Fibroblast of peridontal ligament (primary cell): Measurements from ENCODE around the gene ANGPTL2.

ENCODE experiments used
- DNase-seq: peaks from one replicate; pipeline ENCODE4 v3.0.0-alpha.2; 2010; ENCODE audit errors: extremely low read depth

ANGPTL2 gene

DNA sequence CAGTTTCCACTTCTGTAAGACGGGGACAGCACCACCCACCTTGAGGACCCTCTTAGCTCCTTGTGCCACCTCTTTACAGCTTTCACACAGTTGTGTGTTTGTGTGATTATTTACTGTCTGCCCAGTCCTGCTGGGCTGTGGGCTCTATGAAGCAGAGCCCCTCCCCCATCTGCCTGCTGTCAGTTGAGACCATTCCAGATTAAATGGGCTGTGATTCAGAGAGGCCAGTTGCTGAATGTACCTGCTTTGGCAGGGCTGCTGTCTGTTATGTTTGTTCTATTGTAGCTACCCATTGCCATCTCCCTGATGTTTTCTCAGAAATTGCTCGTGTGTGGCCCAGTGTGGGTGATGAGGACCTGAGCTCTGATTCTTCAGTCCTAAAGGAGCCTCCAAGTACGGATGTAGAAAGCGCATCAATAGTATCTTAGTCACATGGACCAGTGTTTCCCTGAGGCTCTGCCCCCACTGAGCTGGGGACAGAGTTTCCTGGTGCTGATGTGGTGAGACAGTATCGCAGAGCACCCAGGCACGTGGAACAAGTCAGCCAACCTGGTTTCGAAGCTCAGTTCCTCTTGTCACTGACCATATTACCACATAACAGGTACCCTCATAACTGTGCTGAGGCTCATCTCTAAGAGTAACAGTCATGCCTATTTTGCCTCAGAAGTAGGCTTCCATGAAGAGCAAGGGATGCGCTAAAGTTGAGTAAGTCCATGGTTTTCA lies 3.7 kb downstream of the ANGPTL2 start:
- DNase-seq = no peak

DNA sequence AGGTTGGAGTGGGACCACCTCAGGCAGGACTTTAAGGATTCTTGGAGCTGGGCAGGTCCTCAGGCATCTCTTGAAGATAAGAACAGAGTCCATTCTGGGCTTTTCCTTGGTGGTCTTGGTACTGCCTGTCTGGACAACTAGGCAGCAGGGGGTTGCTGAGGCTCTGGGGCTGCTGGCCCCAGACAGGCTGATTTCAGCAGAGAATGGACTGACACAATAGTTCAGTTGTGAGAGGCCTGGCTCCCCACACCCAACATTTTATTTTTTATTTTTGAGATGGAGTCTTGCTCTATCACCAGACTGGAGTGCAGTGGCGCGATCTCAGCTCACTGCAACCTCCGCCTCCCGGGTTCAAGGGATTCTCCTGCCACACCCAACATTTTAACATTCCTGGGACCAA lies 4.6 kb downstream of the ANGPTL2 start:
- DNase-seq = no peak

DNA sequence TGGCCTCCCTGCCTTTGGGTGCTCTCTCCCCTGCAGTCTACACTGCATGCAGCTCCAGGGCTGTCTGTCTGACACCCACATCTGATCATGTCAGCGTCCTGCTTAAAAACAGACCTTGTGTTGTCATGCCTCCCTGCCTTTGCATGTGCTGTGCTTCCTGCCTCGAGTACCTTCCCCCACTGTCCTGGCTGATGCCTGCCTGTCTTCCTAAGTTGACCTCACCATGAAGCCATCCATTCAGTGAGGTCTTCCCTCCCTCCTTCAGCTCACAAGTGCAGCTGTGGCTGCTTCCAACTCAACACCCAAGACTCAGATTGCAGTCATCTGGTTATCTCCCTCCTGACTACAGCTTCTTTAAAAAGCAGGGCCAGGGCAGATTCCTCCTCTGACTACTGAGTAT lies 5.5 kb downstream of the ANGPTL2 start:
- no peak for DNase-seq

DNA sequence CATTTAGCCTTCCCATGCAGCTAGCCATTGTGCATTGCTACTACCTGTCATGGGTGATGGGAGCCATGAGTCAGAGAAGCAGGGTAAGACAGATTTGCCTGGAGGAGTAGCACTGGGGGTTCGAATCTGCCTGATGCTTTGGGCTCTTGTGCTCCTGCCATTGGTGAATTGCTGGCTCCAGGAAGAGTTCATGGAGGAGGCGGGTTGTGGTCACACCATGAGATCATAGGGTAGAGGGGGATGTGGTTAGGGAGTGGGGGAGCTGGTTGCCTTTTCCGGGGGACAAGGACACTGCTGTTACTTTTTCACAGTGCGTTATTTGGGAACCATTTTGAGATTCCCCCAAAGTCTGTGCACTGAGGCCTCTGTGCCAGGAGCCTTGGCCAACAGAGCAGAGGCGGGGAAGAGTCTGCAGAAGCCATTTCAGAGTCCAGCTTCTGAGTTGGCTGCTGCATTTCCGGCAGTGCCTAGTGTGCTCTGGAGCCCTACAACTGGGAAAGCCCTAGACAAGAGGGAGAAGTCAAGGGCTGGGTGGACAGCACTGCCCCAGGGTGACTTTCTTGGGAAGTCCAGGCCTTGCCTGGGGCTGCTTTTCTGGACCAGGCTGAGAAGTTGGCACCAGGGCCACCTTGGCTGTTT lies 6.2 kb downstream of the ANGPTL2 start:
- DNase-seq = no peak

DNA sequence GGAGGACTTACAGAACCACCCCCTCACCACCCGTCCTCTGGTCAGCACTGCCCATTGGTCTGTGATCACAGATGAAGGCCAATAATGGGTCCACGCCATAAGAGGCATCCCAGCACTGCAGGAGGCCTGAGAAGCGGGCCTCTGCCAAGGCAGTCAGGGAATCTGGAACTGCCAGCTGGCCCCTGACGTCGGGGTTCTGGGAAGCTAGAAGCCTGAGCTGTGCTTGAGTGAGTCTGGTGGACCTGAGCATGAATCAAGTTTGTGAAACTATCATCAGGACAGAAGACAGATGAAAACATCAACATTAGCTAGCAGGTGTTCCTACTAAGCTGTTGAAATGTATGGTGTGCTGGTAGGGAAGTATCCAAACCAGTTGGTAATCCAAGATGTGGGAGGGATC lies 7.8 kb downstream of the ANGPTL2 start:
- no peak for DNase-seq

DNA sequence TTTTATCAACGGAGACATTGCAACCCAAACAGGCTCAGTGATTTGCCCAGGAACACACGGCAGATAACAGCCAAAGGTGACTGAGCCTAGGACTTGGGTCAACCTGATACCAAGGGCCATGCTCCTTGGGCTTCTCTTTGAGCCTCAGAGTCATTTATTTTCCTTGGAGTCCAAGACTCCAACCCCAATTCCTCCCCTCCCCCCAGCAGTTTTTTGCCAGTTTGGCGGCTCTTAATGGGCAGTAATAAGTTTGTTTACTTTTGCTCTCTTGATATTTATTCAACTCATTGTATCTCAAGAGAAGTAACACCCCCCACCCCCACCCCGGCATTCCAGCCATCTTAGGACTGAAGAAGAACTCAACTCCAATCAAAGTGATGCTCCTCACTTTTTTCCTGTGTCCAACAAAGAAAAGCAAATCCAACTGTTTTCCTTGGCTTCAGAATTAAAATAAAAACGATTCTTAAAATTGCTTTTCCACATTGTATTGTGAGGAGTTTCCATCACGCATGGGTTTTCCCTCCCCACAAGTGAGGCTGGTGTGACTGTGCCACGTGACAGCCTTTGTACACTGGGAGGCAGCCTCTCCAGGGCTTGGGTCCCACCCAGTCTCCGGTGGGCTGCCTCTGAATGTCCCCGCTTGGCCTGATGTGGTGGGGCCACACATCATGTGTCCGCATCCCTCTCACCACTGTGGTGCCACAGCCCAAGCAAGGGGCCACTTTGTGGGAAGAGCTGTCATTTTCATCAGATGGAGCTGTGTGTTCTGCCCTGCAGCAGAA lies 9.1 kb downstream of the ANGPTL2 start:
- DNase-seq = no peak

DNA sequence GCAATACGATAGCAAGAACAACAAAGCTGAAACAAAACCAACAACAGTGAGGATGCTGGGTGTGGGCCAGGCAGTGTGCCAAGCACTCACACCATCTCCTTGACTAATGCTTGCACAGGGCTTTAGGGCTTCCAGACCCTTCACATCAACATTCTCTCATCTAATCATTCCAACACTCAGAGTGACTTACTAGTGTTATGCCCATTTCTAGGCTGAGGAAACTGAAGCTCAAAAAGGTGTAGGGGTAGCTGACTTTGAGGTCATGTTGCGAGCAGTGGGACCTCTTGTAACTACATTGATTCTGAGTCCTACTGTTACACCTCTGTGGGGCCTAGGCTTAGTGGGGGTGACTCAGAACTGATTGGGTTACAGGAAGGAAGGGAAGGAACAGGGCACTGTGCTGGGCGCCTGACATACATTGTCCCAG lies 9.7 kb downstream of the ANGPTL2 start:
- DNase-seq = no peak

DNA sequence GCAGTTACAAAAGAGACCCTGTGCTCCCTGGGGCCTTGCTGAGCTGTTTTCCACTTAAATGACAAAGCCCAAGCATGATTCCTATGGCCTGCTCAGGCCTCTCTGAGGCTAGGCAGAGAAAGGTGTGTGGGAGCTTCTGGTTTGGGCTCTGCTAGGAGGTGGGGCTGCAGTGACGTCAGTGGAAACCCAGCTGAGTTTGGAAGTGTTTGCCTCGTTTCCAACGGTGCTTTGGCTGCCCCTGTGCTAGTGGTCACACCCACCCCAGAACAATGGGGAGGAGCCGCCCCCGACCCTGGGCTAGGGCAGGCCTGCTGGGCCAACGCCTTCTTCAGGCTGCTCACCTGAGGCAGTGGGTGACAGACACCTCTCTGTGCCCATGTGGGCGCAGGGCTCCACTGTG lies 10.4 kb downstream of the ANGPTL2 start:
- no peak for DNase-seq

DNA sequence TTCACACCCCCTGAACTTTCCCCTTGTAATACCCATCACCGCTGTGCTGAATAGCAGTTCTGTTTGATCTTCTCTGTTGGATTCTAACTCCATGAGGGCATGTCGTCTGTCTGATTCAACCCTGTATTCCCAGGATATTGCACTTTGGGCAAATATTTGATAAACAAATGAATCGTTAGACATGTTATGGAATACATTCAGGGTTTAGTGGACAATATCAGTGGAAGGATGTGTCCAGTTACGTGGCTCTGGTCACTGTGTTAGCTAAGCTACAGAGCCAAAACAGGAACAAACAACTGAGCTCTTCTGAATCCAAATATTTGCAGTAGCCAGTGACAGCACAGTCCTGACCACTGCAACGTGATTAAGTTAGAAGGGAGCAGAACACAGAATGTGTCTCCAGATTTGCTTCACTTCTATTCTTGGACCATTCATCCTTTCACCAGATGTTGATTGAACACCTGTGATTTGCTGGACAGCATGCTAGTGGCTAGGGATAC lies 13.2 kb downstream of the ANGPTL2 start:
- DNase-seq = no peak

DNA sequence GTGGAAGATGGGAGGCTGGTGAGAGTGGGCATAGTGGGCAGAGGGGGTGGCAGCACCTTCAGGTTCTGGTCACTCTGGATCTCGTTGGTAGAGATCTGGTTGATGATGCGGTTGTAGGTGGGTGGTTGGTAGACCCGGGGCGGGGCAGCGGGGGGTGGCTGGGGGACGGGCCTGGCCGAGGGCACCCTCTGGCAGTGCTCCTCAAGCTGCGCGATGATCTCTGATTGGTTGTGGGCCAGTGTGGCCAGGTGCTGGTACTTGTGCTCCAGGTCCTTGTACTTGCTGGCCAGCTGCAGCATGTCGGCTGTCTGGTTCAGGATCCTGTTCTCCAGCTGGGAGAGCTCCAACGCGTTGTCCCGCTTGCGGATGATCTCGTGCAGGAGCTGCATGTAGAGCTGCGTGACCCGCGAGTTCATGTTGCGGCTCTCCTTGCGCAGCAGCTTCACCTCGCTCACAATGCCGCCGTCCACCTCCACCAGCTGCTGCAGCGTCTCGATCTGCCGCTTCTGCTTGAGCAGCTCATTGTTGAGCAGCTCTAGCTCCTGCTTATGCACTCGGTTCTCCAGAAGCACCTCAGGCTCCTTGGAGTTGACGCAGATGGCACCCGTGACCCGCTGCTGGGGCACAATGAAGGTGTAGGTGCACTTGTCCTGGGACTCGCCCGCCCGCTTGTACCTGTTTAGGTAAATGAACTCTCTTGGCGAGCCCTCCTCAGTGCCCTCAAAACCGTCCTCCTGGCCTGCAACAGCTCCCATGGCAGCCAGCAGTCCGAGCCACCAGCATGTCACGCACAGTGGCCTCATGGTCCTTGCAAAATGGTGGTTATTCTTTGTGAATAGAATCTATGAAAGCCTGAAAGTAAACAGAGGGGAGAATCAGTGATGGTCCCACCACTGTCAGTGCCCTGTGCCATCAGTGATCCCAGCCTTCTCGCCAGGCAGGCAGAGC lies 14.2 kb downstream of the ANGPTL2 start:
- DNase-seq = no peak

DNA sequence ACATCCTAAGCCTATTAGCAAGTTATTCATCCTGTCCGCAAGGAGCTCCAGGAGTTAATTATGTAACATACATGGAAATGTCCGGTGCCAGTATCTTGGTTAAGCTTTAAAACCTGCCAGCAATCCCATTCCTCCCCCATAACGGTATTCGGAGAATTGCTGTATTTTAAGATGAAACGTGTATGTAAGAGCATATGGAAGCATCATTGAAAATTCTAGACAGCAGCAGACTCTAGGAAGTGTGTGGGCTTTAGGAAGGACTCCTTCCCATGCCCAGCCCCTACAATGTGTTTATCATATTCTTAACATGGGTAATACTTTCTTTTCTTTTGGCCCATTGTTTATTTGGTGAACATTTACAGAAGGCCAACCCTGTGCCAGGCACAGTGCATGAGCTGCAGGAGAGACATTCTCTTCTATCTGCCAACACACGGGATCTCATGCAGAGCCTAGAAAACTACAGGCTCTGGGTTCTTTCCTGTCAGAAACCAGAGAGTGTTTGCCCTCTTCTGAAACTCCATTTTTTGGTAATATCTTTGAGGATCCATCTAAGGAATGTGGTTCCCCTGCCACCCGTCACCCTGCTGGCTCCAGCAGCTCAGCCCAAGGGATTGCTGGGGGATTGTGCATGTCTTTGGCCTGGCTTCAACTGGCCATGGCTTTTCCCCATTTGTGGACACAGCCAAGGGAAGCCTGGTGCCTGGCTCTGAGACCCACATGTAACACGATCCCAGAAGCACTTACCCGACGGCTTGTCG lies 15.1 kb downstream of the ANGPTL2 start:
- DNase-seq = no peak

DNA sequence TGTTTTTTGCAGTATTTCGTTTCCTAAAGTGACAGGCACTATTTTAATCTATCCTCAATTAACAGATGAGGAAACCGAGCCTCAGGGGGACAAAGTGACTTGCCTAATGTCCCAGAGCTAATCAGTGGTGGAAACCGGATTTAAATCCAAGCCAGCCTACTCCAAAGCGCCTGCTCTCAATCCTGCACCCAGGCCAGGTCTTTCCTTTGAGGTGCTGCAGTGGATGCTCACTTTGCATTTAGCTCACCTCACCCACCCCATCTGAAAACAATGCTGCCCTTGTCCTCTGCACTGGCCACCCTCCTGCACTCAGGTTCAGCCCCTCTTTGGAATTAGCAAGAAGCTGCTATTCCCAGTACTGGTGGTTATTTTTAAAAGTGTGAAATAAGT lies 16.0 kb downstream of the ANGPTL2 start:
- no peak for DNase-seq

DNA sequence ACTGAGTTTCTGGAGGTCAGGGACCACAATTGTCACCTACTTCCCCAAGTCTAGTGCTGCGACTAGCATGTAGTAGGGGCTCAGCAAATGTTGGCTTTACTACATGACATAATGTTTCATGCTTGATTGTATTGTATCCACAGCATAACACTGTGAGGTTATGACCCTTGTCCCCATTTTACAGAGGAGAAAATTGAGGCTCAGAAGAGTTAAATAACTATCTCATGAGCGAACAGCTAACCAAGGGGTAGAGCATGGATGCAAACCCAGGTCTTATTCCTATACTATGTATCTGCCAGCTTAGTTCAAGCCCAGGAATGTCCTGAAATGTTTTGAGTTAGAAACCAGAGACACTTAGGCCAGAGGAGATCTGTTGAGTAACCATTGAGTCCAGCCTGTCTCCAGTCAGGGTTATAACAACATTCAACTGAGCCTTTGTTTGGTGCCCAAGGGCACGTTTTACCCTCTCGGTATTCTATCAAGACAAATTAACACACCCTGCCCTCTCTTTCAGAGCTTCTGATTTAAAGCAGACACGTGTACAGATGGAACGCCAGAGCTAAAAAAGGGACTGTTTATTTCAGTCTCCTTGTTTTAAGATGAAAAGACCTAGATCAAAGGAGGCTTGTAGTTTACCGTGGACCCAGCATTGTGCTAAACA lies 16.5 kb downstream of the ANGPTL2 start:
- DNase-seq = no peak

DNA sequence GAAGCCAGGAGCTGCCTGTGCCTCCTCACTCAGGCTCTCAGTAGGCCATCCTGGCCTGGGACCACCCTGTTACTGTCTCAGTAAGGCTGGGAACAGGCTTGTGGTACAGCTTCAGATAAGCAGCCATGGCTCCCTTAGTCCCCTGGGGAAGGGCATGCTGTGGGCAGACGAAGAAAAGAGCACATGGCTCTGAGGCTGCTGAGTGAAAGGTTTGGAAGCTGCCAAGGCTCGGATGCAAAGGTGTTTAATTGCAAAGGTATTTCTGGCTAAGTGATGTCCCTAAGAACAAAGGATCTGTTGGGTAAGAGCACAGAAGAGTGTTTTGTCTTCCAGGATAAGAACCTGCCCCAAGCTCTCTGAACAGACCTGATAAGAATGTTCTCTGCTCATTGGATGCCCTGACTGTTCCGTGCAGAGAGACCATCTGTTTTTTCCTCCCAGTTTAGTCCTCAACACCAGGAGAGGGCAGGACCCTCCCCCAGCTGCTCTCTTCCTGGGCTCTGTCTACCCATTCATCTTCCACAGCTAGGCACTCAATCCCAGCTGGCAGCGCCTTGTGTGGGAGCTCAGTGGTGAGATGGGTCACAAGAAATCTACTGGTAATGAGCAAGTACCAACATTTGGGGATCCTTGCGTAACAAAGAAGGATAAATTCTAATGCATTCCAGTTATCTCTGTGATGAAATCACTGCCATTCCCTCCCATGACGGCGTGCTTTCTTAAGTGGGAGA lies 17.7 kb downstream of the ANGPTL2 start:
- DNase-seq = no peak

DNA sequence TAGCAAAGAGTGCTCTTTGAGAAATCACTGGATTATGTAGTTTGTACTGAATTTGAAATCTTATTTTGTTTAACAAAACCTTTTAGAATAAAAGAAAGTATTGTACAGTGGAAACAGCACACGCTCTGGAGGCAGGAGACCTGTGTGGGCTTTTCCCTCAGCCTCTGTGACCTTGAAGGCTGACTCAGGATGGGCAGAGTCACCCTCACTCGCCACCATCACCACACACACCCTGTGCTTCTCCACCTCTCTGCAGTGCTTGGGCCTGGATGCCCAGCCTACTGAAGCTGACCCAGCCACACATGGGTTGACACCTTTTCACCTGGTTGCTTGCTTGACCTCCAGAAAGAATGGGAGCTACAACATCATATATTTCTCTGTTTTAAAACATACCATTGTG lies 19.6 kb downstream of the ANGPTL2 start:
- DNase-seq = no peak

DNA sequence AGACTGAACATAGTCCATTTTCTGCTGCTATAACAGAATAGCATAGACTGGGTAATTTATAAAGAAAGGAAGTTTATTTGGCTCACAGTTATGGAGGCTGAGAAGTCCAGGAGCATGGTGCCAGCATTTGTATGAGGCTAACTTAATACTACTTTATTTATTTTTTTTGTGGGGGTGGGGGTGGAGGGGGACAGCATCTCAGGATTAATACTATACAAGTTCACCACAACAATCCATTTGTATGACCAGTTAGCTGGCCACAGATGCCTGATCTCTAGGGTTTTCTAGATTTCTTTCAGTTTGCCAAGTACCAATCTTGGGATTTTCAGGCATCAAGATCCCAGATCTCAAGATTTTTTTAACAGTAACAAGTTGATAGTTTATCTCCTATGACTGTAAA lies 20.3 kb downstream of the ANGPTL2 start:
- DNase-seq = peak; percentile 81

DNA sequence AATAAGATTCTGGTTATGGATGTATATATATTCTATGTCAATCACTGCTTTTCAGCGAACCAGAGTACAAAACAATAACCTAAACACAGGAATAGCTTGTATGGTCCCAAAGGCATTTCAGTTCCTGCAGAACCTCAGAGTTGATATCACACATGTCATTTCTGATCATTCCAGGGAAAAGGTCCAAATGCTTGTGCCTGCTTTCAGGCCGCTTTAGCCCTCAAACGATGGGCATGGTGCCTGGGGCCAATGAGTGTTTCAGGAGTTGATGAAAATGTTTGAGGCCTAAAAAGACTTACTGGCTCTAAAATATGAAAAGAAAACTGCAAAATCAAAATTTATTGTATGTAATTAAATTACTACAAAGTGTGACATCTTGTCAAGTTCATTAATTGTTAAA lies 22.8 kb downstream of the ANGPTL2 start:
- no peak for DNase-seq

DNA sequence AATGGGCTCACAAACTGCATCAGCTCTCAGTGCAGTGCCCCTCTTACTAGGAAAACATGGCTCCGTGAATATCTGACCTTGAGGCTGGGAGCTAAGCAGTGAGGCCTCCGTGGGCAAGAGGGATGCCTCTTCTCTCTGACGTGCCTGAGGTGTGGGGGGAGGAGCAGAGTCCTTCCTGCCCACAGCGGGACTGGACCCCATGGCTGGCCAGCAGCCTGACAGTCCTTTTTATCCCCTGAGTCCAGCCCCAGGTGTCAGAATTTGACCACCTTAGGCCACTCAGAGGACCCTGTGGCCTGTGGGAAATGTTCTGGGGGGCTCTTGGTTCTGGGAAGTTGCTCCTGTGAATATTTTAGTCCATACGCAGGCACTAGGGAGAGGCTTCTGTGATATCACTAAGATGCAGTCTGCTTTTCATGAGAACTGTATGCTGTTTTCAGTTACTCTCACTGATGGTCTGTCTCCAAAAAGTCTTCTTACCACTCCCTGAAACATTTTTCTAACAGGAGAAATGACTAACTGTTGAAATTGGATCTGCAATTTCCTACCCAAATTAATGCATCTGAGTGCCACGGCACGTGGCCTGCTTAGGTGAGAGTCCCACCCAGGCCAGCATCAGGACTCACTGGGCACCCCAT lies 23.4 kb downstream of the ANGPTL2 start:
- peak; percentile 30 for DNase-seq

DNA sequence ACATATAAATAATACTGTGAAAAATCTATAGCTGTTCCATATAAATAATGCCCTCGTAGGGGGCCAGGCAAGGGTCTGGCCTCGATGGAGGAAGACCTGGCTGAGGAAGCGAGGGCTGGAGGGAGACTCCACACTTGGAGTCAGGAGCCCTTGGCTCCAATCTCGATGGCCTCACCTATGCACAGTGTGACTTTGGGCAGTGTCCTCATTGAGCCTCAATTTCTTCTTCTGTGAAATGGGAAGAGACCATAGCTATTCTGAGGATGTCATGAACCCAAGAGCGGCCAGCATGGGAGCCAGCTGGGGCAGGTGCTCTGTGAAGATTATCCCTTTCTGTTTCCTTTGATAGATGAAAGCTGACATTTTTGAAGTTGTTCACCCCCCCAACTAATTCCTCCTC lies 24.8 kb downstream of the ANGPTL2 start:
- DNase-seq = no peak
